HT-29 (cell line): ENCODE results near the gene PDE2A. TPM values are rescaled to one million over a fixed set of nuclear protein-coding genes. Genes with fewer than 3 reads are reported as not detected.

Experiments used
- DNase-seq: peaks from one replicate; pipeline ENCODE4 v3.0.0-alpha.2; 2015; ENCODE audit warnings: low spot score
- total RNA-seq: library from RNA; depleted of rRNA; stranded (reverse); fragments of >200 nt; shearing (Covaris generic); gene quantifications from 2 replicates; pipeline ENCODE4 v1.2.3, GENCODE V29; 2014

The PDE2A gene
- total RNA-seq, 1 experiment from 2014 or later = 0.79 TPM

DNA sequence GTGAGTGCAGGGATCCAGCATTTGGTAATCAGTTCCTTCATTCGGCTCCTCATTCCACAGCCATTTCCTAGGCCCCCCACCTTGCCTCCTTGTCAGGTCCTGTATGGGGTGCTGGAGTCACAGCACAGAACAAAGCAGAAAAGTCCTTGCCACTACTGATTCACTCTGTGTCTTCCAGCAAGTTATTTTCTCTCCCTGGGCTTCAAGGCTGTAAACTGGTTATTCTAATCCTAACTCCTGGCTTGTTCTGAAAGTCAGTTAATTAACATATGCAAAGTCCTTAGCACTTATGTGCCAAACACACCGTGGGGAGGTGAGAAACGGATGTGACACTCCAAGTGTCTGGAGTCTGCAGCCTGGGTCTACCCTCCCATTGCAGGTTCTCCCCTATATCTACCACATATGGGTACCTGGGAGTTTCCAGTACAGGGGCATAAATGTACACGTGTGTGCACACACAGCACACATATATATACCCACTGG lies 30.6 kb upstream of the PDE2A start:
- DNase-seq = no peak

DNA sequence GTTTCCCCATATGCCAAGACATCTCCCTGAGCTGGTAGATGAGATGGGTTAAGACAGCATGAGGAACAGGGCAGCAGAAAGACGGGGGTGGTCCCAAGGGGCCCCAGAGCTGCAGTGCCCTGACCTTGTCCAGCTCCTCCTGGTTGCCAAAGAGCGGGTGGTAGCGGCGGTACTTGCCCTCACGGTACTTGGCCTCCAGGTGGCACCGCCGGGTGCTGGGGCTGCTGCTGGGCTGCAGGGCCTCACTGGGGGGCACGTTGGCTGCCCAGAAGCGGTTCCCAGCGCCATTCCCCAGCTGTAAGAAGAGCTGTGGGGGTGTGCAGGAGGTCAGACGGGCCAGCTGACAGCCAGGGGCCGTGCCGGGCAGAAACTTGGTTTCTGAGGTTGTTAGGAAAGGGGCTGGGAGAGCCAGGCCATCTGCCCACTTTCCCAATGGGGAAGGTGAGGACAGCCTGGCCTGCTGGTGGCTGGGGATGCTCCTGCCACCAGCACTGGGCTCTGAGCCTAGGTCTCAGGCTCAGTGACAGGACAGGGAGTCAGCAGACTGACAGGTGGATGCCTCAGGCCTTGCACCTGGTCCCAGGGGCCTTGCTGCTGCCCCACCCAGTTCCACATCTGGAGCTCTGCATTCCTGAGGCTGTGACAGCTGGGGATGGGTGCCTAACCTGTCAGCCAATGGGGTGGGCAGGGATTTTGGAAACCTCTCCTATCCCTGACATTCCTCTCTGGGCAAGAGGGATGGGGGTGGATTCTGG lies 30.0 kb upstream of the PDE2A start:
- DNase-seq = no peak

DNA sequence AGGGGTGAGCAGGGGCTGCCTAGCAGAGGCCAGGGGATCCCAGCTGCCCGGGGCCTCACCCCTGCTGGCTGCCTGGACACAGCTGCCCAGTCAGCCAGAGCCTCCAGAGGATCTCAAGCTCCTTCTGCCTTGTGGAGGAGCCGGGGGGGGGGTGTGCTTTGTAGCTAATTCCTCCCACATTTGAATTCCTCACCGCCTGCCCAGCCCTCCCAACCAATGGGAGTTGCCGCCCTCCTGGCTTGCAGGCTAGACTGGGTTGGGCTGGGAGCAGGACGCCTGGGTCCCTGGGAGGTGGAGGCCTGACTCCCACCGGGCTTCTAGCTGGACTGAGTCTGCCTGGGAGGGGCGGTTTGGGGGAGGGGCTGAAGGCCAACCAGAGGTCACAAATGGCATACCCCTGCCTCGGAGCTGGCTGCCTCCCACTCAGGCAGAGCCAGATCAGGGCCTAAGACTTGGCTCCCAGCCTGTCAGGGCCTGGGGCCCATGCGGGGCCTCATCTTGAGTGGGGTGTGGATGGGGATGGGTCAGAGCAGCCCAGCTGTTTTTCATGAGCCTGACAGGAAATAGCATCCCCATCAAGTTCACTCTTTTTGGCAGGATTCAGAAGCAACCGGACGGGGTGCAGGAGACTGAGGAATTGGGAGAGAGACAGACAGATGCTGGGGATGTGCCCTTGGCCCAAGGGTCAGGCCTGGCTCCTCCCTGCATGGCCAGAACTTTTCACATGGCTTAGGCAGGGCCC lies 29.2 kb upstream of the PDE2A start:
- no peak for DNase-seq

GRCh38 chr11:72702577-72703241 lies 28.5 kb upstream of the PDE2A start:
- DNase-seq = no peak

DNA sequence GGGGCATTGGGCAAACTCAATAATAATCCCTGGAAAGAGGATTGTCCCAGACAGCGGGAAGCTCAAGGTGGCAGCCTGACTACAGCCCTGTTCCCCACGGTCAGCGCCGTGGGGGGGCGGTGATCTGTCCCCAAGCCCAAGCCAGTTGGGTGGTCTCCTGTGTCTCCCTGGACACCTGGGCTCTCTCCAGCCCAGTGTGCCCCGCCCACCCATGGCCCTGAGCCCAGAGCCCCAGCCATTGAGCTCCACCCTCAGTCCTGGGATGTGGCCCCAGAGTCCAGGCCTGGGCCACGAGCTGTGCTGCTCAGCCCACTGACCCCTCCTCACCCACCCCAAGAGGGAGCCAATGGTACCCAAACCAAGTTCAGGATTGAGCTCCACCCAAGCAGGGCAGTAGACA lies 27.9 kb upstream of the PDE2A start:
- no peak for DNase-seq

- no peak for DNase-seq
Observed at GRCh38 chr11:72701466-72701865, 27.2 kb upstream of the PDE2A start.

- DNase-seq = no peak
Observed at GRCh38 chr11:72700146-72700545, 25.9 kb upstream of the PDE2A start.

DNA sequence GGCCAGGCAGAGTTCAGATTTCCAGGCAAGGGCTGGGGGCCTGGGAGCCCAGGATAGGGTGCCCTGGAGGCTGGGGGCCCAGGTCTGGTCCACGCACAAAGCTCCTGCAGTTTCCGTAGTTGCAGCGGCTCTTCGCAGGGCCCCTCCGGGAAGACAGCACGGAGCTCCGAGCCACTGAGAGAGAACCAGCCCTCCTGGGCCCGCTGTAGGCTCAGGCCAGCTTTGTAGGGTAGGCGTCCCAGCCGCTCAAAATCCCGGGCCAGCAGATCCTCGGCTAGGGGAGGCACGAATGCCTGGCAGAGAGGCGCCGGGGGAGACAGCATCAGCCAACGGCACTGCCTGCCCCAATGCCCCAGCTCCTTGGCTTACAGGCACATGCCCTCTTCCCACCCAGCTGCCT lies 23.6 kb upstream of the PDE2A start:
- no peak for DNase-seq

DNA sequence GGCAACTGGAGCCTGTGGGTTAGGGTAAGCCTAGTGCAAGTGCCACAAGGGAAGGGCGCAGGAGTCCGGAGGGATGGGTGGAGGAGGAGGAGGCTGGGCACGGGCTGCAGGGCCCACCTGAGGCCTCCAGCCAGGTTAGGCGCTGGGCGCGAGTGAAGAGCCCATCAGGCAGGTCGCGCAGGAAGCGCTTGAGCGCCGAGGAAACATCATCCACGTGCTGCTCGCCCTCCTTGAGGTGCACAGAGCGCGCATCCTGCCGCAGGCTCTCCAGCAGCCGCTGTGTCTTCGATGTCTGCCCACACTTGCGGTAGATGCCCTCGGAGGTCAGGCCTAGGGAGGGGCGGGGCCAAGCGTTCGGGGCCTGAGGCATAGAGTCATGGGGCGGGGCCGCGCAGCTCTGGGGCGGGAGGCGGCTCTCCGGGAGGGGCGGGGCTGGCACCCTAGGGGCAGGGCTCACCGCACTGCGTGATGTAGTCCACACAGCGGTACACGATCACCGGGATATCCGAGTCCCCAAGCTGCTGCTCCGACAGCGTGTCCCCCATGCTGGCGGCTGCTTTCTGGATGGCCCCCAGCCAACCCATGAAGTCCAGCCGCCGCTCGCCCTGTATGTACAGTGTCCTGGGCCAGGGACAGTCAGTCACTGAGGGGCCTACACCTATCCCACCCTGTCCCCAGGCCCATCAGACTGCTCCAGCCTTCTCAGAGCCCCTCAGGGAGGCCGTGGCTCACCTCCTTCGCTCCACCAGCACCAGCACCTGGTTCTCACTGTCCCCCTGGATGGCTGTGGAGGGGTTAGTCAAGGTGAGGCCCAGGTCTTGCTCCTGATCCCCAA lies 22.9 kb upstream of the PDE2A start:
- DNase-seq = no peak

DNA sequence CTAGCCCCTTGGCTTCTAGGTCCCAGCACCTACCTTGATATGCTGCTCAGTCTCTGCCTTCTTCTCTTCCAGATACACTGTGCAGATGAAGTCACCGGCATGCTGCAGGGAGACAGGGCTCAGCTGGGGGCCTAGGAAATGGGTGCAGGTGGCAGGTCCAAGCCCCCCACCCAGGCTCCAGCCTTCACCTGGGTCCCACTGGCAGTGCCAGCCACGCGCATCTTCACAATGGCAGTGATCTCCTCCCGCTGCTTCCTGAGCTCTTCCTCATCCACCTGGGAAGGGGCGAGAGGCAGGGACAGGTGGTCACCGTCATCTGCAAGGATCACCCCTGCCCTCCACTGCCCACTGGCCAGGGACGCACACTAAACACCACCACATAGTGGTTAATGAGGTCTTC lies 21.1 kb upstream of the PDE2A start:
- no peak for DNase-seq

DNA sequence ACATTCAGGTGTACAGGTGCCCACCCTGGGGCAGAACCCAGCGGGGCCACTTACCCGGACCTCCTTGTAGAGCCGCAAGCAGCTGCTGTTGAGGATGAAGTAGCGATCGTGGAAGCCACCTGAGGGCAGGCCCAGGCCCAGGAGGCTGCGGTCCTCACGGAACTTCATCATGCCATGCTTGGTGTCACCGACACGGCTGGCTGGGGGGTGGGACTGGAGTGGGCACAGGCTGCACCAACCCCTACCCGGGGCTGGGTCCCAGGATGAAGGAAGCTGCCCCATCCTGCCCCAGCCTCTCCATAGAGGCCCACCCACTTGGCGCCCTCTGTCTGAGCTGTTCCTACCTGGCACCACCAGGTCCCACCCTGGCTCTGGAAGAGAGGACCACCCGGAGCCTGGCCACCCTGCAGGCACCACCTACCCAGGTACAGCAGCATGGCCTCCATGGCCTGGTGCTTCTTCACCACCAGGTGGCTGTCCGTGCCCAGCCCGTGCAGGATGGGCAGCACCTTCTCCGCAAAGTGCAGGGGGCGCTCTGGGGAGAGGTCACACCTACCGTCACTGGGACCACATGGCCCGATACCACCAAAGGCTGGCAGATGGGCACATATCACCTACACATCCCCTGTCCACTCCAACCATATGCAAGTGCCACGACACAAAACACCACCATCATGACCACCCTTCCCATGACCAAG lies 19.2 kb upstream of the PDE2A start:
- DNase-seq = no peak

DNA sequence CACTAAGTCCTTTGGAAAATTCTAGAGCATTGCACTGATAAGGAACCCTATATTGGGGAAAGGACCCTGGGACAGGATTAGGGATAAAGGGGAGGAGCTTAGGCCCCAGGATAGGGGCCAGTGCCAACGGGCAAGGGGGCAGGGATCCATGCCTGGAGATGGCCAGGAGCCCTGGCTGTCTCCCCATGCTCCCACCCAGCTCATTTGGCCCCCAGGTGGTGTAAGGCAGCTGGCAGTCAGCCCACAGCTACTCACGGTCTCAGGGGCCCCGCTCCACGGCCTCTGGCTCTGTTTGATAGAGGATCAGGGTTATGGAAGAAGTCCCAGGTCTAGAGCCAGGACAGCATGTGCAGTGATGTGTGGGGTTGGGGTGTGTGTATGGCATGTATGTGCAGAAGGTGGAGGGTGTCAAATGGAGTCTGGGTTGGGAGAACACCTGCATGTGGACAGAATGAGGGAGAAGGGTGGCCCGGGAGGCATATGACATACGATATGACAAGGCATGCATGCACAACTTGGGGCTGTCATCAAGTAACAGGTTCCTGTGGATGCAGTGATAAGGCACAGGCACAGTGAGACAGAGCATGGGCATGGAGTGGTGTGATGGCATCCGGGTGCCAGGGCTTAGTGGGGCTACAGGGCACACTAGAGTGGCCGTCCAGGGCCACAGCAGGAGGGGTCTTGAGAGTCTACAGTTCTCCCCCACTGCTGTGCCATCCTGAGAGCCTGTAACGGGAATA lies 18.4 kb upstream of the PDE2A start:
- no peak for DNase-seq

DNA sequence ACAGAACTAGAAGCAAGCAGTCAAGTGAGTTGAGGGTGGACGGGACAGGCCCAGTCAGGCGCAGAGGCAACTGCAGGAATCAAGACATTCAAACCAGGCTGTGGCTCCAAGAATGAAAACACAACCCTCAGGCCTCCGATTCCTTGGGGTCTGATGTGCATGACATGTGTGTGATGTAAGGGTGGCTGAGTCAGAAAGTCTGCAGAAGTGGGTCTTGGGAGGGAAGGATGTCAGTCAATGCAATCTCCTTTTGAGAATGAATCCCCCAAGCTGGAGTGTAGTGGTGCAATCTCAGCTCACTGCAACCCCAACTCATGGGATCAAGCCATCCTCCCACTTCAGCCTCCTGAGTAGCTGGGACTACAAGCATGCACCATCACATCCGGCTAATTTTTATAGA lies 15.9 kb upstream of the PDE2A start:
- DNase-seq = no peak

GRCh38 chr11:72688929-72689328 lies 14.7 kb upstream of the PDE2A start:
- DNase-seq = no peak

- no peak for DNase-seq
Observed at GRCh38 chr11:72688486-72688885, 14.3 kb upstream of the PDE2A start.

- DNase-seq = no peak
Observed at GRCh38 chr11:72687326-72687725, 13.1 kb upstream of the PDE2A start.

DNA sequence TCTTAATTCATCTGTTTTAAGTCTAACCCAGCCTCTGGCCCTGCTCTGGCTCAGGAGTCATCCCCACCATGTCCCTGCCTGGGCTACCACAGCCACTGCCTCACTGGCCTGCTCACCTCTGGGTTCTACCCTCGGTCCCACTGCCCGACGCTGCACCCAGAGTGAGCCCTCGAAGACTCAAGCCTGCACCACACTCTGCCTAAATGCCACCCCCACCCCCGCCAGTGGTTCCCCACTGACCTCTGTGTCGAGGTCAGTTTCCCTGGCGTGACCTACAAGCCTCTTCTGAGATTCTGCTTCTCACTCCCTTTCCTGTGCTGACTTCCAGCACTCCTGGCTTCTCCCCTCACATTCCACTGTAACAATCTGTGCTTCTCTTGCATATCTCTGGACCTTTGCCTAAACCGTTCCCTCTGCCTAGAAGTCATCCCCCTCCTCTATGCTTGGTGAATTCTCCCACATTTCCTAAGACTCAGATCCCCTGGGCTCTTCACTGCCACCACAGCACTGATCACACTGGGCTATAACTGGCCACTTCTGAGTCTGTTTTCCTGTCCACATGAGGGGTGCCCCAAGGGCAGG lies 12.5 kb upstream of the PDE2A start:
- no peak for DNase-seq

GRCh38 chr11:72685560-72686480 lies 11.6 kb upstream of the PDE2A start:
- DNase-seq = no peak
